ENCODE results near the gene TUBB4B.

TUBB4B gene

DNA sequence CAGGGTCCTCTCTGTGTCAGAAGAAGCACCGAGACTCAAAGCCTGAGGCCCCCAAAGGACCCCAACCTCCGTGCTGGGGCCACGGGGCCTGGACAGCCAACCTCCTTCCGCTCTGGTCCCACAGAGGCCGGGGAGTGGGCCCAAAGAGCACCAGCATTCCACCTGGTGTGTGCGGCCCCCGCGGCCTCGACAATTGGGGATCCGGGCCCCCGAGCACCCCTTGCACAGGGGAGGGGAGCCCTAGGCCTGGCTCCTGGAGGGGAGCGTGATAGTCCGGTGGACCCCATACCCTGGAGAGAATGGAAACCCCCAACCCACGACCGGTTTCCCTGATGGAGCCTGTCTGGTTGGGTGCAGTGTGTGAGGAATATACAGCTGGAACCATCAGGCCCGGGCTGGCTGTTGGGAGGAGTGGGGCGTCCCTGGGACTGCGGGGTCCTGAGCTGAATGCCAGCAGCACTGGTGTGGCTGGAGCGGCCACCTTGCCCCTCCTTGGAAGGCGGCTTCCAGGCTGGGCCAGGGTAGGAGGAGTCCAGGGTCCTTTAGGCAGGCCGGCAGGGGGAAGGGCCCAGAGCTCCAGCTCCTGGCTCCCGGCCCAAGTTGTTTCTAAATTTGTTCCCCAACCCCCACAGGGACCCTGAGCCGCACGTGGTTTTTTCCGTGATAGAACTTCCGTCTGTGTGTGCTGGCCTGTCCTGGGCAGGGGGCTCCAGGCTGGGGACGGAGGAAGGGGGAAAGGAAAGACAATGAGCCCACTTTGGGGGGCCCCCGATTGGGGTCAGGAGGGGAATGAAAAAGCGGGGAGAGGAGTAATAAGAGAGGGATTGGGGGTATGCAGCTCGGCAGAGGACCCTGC is 35.6 kb downstream of the TUBB4B start:
- no peak for TF ChIP-seq POLR2A (IDR thresholded peaks at IDR 0.05; ENCODE audit: low read depth, low read length)
- TF ChIP-seq POU2F2 (IDR thresholded peaks at IDR 0.05; ENCODE audit: low read depth, low read length): peak; percentile 7; the same call in 1 of the 2 replicates

DNA sequence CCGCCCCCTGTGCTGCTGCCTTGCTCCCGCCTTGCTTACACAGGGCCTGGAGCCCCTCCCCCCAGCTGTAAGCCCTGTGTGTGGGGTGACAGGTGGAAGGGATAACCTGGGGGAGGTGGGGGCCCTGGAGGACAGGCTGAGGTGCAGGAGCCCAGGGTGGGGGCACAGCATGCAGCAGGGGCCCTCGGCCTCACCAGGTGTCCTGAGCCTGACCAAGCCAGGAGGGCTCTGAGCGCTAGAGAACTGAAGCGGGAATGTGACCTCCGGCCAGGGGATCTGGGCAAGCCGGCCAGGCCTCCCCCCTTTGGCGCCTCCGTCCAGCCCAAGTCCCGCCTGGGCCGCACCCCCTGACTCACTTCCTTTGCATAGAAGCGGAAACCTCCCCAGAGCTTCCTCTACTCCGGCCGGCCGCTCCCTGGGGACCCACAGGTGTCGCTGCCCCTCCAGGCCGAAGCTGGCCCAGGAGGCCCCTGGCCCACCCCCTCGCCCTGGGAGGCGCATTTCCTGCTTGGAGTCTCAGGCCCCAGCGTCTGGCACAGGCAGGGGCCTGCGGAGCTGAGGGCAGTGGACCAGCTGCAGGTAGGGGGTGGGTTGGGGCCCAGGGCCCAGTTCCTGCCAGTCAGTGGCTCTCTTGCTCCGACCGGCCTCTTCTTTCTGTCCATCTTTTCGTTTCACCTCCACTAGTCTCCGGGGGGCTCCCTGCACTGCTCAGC is 36.4 kb downstream of the TUBB4B start, which contains the start of gene TOR4A:
TOR4A (plus strand) TSS at position 398 of the 713 bp plus-strand sequence. CDS start 964 bp downstream, outside the sequence.
- FAIRE-seq (peak; percentile 88), DNase-seq (ENCODE audit: insufficient read length, low spot score) (peak; percentile 89)
- TF ChIP-seq POLR2A (IDR thresholded peaks at IDR 0.05; ENCODE audit: low read depth, low read length): no peak
- 0 out of 2 replicates have a peak, but pooled peaks have one; percentile 37 for TF ChIP-seq POLR2AphosphoS5 (IDR thresholded peaks at IDR 0.05; ENCODE audit: low read depth, low read length)
- TF ChIP-seq SPI1 (IDR thresholded peaks at IDR 0.05; ENCODE audit: low read depth, low read length): peak; percentile 56
- no peak for TF ChIP-seq TAF1 (IDR thresholded peaks at IDR 0.05; ENCODE audit: low read depth, low read length)
- TF ChIP-seq POU2F2 (IDR thresholded peaks at IDR 0.05; ENCODE audit: low read depth, low read length): peak; percentile 60; the same call in 1 of the 2 replicates

More for the DNA sequence above, 35.6 kb downstream of the TUBB4B start:
- FAIRE-seq: peak; percentile 50
- no peak for DNase-seq (ENCODE audit: insufficient read length, low spot score)

DNA sequence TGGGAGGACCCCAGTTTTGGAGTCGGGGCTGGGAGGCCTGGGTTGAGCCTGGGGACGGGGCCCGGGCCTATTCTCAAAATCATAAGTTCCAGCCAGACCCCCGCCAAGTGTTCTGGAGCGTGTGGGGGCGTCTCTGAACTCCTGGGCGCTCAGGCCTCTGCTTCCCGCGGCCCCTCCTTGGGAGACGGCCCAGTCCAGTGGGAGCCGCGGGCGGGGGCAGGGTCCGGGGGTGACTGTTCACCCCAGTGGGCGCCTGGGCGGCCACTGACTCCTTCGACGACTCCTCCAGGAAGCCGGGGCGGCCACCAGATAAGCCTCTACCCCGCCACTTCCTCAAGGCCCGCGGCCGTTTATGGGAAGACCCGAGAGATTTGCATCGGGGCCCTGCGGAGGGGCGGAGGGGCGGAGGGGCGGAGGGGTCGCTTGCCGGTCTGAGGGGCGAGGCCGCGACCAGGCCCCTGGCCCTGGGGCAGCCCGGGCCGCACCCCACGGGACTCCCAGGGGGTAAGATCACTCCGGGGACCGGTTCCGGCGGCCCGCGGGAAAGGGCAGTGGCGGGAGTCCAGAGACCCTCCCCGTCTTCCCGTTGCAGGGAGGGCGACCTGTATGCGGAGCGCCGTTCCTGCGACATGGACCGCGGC is 37.1 kb downstream of the TUBB4B start:
- FAIRE-seq (peak; percentile 5), DNase-seq (ENCODE audit: insufficient read length, low spot score) (no peak)
- TF ChIP-seq PAX5 (IDR thresholded peaks at IDR 0.05; ENCODE audit: insufficient read depth, low read length, severe bottlenecking) (no peak), POU2F2 (IDR thresholded peaks at IDR 0.05; ENCODE audit: low read depth, low read length) (no peak), POLR2A (IDR thresholded peaks at IDR 0.05; ENCODE audit: low read depth, low read length) (no peak), POLR2AphosphoS5 (IDR thresholded peaks at IDR 0.05; ENCODE audit: low read depth, low read length) (no peak), SPI1 (IDR thresholded peaks at IDR 0.05; ENCODE audit: low read depth, low read length) (no peak), TAF1 (IDR thresholded peaks at IDR 0.05; ENCODE audit: low read depth, low read length) (no peak)

DNA sequence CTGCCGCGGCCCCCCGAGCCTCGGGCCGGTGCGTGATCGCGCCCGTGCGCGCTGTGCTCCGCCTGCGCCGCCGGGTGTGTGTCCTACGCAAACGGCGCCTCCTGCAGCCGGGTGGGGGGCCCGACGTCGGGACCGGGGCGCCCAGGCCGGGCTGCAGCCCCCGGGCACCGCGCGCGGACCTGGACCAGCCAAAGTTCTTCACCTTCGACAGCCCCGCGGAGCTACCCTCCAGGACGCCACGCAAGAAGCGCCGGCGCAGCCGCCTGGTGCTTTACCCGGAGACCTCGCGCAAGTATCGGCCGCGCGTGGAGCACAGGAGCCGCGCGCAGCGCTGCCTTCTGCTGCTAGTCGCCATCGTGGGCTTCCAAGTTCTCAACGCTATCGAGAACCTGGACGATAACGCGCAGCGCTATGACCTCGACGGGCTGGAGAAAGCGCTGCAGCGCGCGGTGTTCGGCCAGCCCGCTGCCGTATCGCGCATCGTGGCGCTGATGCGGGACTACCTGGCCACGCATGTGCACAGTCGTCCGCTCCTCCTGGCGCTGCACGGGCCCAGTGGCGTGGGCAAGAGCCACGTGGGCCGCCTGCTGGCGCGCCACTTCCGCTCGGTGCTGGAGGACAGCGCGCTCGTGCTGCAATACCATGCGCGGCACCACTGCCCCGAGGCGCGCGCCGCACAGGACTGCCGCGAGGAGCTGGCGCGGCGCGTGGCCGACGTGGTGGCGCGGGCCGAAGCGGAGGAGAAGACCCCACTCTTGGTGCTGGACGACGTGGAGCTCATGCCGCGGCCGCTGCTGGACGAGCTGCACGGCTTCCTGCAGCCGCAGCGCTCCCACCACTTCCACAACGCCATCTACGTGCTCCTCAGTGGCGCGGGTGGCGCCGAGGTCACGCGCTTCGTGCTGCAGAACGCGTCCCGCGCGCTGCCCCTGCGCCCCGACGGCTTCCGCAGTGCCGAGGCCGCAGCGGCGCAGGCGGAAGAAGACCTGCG is 37.9 kb downstream of the TUBB4B start:
- TF ChIP-seq TAF1 (IDR thresholded peaks at IDR 0.05; ENCODE audit: low read depth, low read length) (no peak), SPI1 (IDR thresholded peaks at IDR 0.05; ENCODE audit: low read depth, low read length) (no peak), POLR2A (IDR thresholded peaks at IDR 0.05; ENCODE audit: low read depth, low read length) (no peak), POU2F2 (IDR thresholded peaks at IDR 0.05; ENCODE audit: low read depth, low read length) (no peak), PAX5 (IDR thresholded peaks at IDR 0.05; ENCODE audit: insufficient read depth, low read length, severe bottlenecking) (no peak), POLR2AphosphoS5 (IDR thresholded peaks at IDR 0.05; ENCODE audit: low read depth, low read length) (no peak)
- FAIRE-seq: no peak
- no peak for DNase-seq (ENCODE audit: insufficient read length, low spot score)

DNA sequence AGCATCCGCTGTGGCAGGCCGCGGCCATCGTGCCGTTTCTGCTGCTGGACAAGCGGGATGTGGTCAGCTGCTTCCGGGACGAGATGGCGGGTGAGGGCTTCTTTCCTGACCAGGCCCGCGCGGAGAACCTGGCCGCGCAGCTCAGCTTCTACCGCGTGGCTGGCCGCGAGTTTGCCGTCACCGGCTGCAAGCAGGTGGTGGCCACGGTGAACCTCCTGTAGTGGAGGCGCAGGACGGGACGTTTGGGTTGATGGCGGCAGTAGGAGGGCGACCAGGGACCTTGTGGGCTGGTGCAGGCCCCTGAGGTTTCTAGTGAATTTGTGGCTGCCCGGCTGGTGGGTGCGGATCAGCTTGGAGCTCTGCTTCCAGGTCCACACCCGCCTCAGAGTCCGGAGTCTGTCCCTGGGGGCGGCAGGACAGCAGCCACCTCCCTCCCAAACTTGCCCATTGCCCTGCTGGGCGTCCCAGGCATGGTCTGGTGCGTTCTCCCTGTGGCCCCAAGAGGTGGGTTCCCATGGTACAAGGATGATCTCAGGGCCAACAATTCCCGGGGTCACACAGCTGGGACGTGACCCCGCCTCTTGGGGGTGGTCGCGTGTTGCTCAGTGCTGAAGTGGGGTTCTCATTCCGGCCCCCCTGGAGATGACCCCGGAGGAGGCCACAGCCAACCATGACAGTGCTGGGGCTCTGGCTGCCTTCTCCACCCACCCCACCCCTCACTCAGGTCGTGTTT is 38.8 kb downstream of the TUBB4B start:
- DNase-seq (ENCODE audit: insufficient read length, low spot score) (no peak), FAIRE-seq (no peak)
- no peak for TF ChIP-seq PAX5 (IDR thresholded peaks at IDR 0.05; ENCODE audit: insufficient read depth, low read length, severe bottlenecking)
- TF ChIP-seq POU2F2 (IDR thresholded peaks at IDR 0.05; ENCODE audit: low read depth, low read length): no peak
- TF ChIP-seq SPI1 (IDR thresholded peaks at IDR 0.05; ENCODE audit: low read depth, low read length): no peak
- no peak for TF ChIP-seq TAF1 (IDR thresholded peaks at IDR 0.05; ENCODE audit: low read depth, low read length)
- no peak for TF ChIP-seq POLR2AphosphoS5 (IDR thresholded peaks at IDR 0.05; ENCODE audit: low read depth, low read length)
- TF ChIP-seq POLR2A (IDR thresholded peaks at IDR 0.05; ENCODE audit: low read depth, low read length): no peak

DNA sequence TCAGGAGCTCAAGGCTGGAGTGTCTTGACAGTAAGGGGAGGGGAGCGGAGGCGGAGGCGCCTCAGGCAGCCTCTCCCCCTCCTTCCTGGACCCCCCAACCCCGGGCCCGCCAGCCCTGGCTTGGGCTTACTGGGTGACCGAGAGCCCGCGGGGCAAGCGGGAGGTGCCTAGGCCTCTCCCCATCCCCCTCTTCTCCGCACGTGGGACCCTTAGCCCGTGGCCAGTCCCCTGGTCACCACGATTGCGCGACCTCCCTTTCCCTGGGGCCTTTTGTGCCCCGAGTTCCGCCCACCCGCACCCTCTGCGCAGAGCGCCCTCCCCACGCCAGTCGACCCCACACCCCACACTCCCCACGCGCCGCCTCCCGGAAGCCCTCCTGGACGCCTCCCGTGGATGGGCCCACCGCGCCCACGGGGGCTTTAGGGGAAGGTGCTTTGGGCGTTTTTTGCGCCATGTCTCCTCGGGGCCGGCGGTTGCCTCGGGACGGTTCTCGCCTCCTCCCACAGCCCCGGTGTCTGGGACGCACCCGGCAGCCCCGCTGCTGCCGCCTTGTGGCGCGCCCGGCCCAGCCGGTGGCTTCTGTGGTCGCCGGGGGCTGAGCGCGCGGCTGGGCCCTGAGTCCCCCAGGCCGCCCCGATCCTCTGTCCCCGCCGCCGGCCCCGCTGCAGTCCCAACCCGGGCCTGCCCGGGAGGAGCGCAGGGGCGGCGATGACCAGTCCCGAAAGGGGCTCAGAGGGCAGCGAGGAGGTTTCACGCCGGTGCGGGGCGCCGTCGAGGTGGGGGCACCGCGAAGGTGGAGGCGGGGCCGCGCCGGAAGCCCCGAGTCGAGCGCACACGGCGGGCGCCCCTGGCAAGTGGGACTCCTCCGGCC is 39.6 kb downstream of the TUBB4B start:
- no peak for DNase-seq (ENCODE audit: insufficient read length, low spot score)
- FAIRE-seq: no peak
- TF ChIP-seq TAF1 (IDR thresholded peaks at IDR 0.05; ENCODE audit: low read depth, low read length): no peak
- TF ChIP-seq POLR2A (IDR thresholded peaks at IDR 0.05; ENCODE audit: low read depth, low read length): no peak
- TF ChIP-seq PAX5 (IDR thresholded peaks at IDR 0.05; ENCODE audit: insufficient read depth, low read length, severe bottlenecking): no peak
- TF ChIP-seq POU2F2 (IDR thresholded peaks at IDR 0.05; ENCODE audit: low read depth, low read length): no peak
- no peak for TF ChIP-seq POLR2AphosphoS5 (IDR thresholded peaks at IDR 0.05; ENCODE audit: low read depth, low read length)
- TF ChIP-seq SPI1 (IDR thresholded peaks at IDR 0.05; ENCODE audit: low read depth, low read length): no peak

DNA sequence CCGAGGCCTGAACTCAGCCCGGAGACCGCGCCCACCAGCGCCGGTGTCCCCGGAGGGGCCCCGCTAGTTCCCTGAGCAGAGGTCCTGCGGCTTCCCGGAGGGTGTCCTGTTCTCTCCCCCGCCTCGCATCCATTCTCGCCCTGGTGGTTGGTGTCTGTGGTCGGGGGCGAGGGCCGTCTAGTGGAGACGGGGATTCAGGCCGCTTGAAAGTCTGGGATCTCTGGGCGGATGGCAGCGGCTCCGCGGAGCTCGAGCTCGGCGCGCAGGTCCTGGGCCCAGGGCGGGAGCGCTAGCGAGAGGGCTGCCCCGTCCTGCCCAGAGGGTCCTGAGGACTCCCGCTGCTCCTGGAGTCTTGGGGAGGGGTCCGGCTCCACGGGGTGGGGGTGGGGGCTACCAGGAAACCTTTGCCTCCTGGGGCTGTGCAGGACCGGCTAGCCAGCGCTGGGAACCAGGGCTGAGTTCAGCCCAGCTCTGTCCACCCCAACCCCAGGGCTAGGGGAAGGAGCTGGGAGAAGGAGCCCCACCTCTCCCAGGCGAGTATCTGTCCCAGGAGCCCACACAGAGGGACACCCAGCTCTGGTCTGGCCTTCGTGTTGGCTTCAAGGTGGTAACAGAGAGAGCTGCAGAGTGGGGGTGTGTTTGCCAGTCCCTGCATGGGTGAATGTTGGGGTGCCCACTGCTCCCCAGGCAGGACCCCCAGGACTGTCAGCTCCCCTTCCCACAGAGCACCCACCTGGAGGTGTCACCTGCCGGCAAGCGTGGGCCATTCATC is 40.4 kb downstream of the TUBB4B start:
- FAIRE-seq (no peak), DNase-seq (ENCODE audit: insufficient read length, low spot score) (no peak)

More for the DNA sequence above, 40.4 kb downstream of the TUBB4B start:
- no peak for TF ChIP-seq SPI1 (IDR thresholded peaks at IDR 0.05; ENCODE audit: low read depth, low read length)
- no peak for TF ChIP-seq POU2F2 (IDR thresholded peaks at IDR 0.05; ENCODE audit: low read depth, low read length)
- no peak for TF ChIP-seq PAX5 (IDR thresholded peaks at IDR 0.05; ENCODE audit: insufficient read depth, low read length, severe bottlenecking)
- TF ChIP-seq POLR2AphosphoS5 (IDR thresholded peaks at IDR 0.05; ENCODE audit: low read depth, low read length): no peak
- TF ChIP-seq POLR2A (IDR thresholded peaks at IDR 0.05; ENCODE audit: low read depth, low read length): no peak
